Upper lobe of right lung (tissue), 1 donor: Measurements from ENCODE around the gene FCHSD1. TPM values are rescaled to one million over a fixed set of nuclear protein-coding genes. Genes with fewer than 3 reads are reported as not detected.

Source experiments
- ATAC-seq: fragments of 200-7000 bp; cut with Tn5 transposase; one replicate; pipeline ENCODE4 v1.9.1; 2020; ENCODE audit warnings: mild to moderate bottlenecking, moderate library complexity
- DNase-seq: peaks from one replicate; pipeline ENCODE4 v3.0.0-alpha.2; 2020
- H3K27ac ChIP-seq: fragments of 200-600 bp; one replicate; pipeline ENCODE4 v1.8.0; 2022
- H3K27me3 ChIP-seq: fragments of 200-600 bp; one replicate; pipeline ENCODE4 v1.8.0; 2022; ENCODE audit warnings: mild to moderate bottlenecking
- H3K36me3 ChIP-seq: fragments of 200-600 bp; one replicate; pipeline ENCODE4 v1.8.0; 2022
- H3K4me1 ChIP-seq: fragments of 200-600 bp; one replicate; pipeline ENCODE4 v1.8.0; 2022
- H3K4me3 ChIP-seq: fragments of 200-600 bp; one replicate; pipeline ENCODE4 v1.8.0; 2022; ENCODE audit warnings: mild to moderate bottlenecking
- H3K9me3 ChIP-seq: fragments of 200-600 bp; one replicate; pipeline ENCODE4 v1.8.0; 2022
- intact Hi-C: fragments of 100-400 bp; cut with DNase I; formaldehyde crosslinking; loops from one replicate; pipeline ENCODE4 v1.11.0; 2022
- total RNA-seq: library from RNA; stranded (reverse); fragmentation: NEBNext Ultra II Directional; extraction: Animal tissue kit (Norgen Biotek cat#: 25700); gene quantifications from one replicate; pipeline ENCODE4 v1.2.1, GENCODE V29; 2021
- TF ChIP-seq, protein P1 (sequence below): fragments of 200-600 bp; IDR thresholded peaks from one replicate; pipeline ENCODE4 v1.8.0; 2022; ENCODE audit warnings: antibody characterized with exemption
- donor health status: DM: no; HTN: yes; CAD: no; lungs with severe emphysema.

The FCHSD1 gene
- total RNA-seq, 1 donor from 2014 or later = 13.6 TPM

DNA sequence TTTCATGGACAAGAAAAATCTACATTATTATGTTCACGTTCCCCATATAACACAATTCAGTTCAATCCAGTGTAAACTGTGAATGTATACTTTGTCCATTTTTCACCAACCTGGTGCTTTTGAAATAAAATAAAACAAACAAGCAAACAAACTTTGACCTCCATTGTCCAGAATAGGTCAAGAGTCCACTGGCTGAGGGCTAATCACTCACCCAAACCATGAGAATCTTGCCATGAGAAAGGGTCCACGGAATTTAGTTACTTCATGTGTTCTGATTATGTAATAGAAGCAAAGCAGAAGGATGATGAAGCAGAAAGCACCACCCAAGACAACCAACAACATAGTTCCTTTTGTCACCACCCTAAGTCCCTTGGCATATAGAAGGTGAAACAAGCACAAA lies 61.1 kb downstream of the FCHSD1 start:
- Histone ChIP-seq H3K9me3 (no peaks in the 10 kb centered on the region), H3K4me3 (no peak overlapping the region), H3K36me3 (peaks cover 35% of the 10 kb centered on the region), H3K27ac (no peak overlapping the region), H3K4me1 (peaks cover 6% of the 10 kb centered on the region), H3K27me3 (no peaks in the 10 kb centered on the region)
- peak; percentile 54 for ATAC-seq
- TF ChIP-seq, protein P1, sequence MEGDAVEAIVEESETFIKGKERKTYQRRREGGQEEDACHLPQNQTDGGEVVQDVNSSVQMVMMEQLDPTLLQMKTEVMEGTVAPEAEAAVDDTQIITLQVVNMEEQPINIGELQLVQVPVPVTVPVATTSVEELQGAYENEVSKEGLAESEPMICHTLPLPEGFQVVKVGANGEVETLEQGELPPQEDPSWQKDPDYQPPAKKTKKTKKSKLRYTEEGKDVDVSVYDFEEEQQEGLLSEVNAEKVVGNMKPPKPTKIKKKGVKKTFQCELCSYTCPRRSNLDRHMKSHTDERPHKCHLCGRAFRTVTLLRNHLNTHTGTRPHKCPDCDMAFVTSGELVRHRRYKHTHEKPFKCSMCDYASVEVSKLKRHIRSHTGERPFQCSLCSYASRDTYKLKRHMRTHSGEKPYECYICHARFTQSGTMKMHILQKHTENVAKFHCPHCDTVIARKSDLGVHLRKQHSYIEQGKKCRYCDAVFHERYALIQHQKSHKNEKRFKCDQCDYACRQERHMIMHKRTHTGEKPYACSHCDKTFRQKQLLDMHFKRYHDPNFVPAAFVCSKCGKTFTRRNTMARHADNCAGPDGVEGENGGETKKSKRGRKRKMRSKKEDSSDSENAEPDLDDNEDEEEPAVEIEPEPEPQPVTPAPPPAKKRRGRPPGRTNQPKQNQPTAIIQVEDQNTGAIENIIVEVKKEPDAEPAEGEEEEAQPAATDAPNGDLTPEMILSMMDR = no peak
- DNase-seq = no peak
- intact Hi-C loops = no loop called here

Other genes starting within 250 kb of the FCHSD1 start
- 5.4 TPM for gene PCDHGA9, start 248.6 kb downstream of the FCHSD1 start, total RNA-seq
- 7.5 TPM for gene PCDHGB6, start 243.4 kb downstream of the FCHSD1 start, total RNA-seq
- gene PCDHGA10, start 238.4 kb downstream of the FCHSD1 start, total RNA-seq = 6.2 TPM
- gene PCDHGB7, start 233.7 kb downstream of the FCHSD1 start, total RNA-seq = 15.4 TPM
- 2.6 TPM for gene PCDHGA11, start 230.4 kb downstream of the FCHSD1 start, total RNA-seq
- 7.6 TPM for gene PCDHGA12, start 220.9 kb downstream of the FCHSD1 start, total RNA-seq
- gene PCDHGC3, start 175.5 kb downstream of the FCHSD1 start, total RNA-seq = 109 TPM
- 1.8 TPM for gene PCDHGC4, start 166.4 kb downstream of the FCHSD1 start, total RNA-seq
- gene PCDHGC5, start 162.3 kb downstream of the FCHSD1 start, total RNA-seq = 1.4 TPM
- 118 TPM for gene DIAPH1, start 32.4 kb downstream of the FCHSD1 start, total RNA-seq
- 42.1 TPM for gene HDAC3, start 14.6 kb downstream of the FCHSD1 start, total RNA-seq
- gene RELL2, start 14.4 kb downstream of the FCHSD1 start, total RNA-seq = 6.1 TPM
- 42.4 TPM for gene ARAP3, start 30.8 kb upstream of the FCHSD1 start, total RNA-seq
- 66.6 TPM for gene PCDH1, start 227.0 kb upstream of the FCHSD1 start, total RNA-seq